HG03175 (cell line): ENCODE results near the gene C1QTNF1.

Experiments used
- ATAC-seq: cut with Tn5 transposase; IDR thresholded peaks from one replicate; pipeline ENCODE4 v1.9.1; 2021; ENCODE audit warnings: mild to moderate bottlenecking, moderate library complexity; ENCODE audit not compliant: unreplicated experiment

C1QTNF1 gene

DNA sequence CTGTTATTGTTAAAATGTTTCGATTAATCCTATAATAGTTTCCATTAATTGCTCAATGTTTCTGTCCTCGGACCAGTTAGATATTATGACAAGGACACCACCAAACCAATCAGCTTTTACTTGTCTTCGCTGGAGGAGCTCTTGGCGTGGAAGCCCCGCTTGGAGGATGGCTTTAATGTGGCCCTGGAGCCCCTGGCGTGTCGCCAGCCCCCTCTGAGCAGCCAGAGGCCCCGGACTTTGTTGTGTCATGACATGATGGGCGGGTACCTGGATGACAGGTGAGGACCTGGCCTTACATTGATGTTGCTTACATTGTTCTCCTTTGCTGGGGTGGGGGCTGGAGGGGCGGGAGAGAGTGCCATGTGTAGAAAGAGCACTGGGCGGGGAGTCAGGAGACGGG is 53.6 kb downstream of the C1QTNF1 start:
- ATAC-seq, result no peak

GRCh38 chr17:79078476-79079190 is 54.7 kb downstream of the C1QTNF1 start:
- no peak for ATAC-seq

DNA sequence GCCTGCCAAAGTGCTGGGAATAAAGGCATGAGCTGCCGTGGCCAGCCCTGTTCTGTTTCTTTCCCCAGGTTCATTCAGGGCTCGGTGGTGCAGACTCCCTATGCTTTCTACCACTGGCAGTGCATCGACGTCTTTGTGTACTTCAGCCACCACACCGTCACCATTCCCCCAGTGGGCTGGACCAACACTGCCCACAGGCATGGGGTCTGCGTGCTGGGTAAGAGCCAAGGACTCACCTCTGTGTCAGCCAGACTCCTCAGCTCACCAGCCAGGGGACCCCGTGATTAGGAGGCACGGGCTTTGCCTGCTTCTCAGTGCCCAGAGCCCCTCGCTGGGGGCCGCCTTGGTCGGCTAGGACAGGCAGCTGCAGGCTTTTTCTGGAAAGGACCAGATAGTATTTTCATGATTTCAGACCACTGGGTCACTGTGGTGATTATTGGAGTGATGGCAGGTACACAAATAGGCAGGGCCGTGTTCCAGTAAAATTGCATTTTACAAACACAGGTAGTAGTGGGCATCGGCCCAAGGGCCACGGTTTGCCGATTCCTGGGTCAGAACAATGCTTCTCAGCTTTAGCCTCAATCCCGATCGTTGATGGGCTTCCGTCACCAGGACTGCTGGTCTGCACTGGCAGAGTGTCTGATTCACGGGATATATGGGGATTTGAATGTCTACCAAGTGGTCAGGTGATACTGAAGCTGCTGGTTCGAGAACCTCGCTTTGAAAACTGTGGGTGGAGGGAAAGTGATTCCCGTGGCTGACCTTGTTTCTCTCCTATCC is 55.6 kb downstream of the C1QTNF1 start:
- ATAC-seq, result no peak

DNA sequence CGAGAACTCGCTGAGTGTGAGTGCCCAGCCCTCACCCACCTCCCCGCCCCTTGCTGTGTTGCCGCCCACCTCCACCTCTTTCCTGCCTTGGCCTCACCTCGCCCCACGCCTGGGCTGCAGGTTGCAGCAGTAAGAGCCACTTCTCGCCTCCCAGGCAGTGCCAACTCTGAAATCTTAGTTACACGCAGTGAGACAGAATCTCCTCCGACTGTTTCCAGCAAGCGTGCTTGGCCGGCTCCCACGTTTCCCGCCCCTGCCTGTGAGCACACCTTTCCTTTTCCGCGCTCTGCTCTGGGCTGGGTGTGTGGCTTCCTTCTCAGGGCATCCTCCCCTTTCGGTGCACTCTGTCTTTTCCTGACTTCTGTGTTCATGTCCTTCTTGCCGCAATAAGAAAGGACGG is 56.4 kb downstream of the C1QTNF1 start:
- ATAC-seq, result no peak

- no peak for ATAC-seq
Measured at GRCh38 chr17:79080761-79081290, 56.9 kb downstream of the C1QTNF1 start.

- no peak for ATAC-seq
Measured at GRCh38 chr17:79081571-79082276, 57.8 kb downstream of the C1QTNF1 start.

- ATAC-seq, result no peak
Measured at GRCh38 chr17:79082311-79083190, 58.6 kb downstream of the C1QTNF1 start.

- ATAC-seq, result no peak
Measured at GRCh38 chr17:79083191-79083971, 59.4 kb downstream of the C1QTNF1 start.

DNA sequence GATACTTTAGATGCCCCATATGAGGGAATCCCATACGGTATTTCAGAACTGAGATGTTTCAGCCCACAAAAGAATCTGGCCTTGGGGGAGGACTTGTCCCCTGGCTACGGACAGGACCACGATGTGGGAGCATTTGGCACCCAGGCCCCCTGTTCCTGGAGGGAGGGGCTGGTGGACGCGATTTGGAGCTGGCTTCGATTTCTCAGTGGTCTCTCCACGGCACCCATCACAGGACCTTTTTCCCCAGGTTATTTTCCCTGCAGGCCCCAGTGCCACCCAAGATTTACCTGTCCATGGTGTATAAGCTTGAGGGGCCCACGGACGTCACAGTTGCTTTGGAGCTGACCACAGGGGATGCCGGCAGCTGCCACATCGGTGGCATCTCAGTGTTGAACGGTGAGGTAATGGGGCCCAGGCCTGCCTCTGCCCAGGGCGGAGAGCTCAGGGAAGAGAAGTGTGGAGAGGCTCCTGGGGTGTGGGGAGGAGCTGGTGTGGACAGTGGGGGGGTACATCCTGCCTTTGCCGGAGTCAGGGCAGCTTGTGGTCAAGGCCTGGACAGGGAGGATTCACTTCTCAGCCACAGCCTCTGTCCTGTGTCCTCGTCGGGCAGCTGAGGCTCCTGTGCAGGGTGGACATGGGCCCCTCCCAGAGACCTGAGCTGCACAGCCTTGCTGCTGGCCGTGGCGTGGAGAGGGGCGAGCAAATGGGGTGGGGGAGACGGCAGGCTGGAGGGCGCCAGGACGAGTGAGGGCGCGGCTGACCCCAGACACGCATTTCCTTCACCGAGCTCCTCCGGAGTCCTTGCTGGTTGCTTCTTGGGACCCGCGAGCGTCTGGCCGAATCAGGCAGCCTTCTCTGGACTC is 60.6 kb downstream of the C1QTNF1 start:
- ATAC-seq, result no peak

DNA sequence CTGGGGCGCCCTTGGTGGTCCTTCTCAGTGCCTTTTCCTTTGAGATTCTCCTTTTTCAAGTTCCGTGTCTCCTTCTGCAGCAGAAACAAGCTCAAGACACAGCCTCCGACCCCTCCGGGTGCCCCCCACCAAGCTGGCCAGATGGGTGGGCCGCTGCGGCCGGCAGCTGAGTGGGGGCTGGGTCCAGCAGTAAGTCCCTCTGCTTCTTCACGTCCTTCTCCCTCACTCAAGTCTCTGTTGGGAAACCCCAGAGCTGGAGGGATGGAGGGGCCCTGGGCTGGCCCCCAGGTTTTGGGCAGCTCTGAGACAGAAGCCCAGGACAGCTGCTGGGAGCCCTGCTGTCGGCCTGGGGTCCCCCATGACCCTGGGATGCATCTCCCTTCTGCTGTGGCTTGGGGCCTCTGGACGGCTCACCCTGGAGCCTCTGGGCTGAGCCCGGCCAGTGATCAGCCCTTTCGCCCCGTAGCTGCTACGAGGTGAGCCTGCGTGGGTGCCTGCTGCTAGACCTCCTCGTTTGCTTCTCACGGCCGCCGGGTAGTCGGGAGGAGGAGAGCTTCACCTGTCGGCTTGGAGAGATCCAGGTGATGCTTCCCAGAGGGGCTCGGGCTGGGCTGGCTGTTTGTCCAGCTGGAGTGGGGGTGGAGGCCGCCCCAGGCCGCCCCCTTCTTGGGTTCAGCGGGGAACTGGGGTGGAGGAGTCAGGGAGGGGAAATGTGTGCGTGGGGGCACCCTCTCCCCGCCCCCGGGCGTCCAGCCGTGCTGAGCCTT is 61.4 kb downstream of the C1QTNF1 start:
- no peak for ATAC-seq

- ATAC-seq, result no peak
Measured at GRCh38 chr17:79085921-79086551, 62.1 kb downstream of the C1QTNF1 start.

GRCh38 chr17:79086609-79087427 is 62.8 kb downstream of the C1QTNF1 start:
- no peak for ATAC-seq

DNA sequence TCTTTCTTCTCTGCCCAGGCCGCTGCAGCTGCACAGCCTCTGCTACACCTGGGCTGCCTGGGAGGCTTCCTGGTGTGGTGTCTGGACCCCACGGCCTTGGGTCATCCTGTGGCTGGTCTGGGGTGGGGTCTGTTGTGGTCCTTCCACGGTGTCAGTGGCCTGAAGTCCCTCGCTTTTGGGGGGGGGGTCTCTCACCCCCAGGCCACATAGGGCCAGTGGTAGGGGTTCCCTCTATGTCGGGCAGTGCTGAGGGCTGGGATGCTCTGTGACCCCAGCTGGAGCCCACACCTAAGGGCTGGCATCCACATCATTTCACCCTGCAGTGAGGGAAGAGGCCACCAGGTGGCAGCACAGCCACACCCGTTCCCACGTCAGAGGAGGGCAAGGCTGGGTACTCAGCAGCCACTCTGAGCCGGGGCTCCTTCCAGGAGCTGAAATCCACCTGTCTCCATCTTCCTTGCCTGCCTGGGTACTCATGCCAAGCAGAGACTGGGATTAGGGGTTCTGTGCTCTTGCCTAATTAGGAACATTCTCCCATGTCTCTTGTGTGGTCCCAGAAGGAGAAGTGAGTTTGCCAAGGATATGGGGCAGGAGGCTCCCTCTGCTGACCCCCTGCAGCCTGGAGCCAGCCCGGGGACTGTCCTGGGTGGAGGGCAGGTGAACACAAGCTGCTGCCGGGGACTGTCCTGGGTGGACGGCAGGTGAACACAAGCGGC is 63.6 kb downstream of the C1QTNF1 start:
- ATAC-seq, result no peak

DNA sequence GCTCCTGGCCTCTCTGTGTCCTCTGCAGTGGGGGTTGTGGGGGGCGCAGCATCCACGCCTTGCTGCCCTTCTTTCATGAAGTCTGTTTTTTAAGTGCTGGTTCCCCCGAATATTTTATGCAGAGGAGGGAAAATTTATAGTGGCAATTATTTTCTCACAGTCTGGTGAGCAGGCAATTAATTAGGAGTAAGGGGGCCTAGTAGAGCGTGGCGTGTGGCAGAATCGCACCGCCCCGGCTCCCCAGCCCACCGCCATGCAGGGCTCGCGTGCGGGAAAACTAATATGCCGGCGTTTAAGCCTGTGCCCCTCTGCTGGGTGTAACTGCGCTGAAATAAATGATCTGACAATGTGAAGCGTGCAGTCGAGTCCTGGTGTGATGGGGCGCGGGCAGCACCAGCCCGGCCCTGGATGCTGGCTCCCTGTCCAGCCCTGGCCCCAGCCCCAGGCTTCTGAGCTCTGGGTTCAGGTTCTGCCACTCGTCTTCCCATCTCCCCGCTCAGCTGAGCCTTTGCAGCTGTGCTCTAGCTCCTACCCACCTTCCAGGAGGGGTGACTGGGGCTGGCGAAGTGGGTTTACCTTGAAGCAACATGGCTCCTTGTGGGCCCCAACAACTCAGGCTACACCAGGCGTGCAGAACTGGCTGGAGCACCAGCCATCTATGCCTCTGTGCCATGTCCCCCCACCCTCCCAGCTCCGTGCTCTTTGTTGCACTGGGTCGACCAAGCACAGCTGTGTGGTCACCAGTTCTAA is 64.5 kb downstream of the C1QTNF1 start:
- ATAC-seq, result no peak

- ATAC-seq, result no peak
Measured at GRCh38 chr17:79088997-79089328, 65.0 kb downstream of the C1QTNF1 start.
